OCI-M2 (cell line): Measurements from ENCODE around the gene SH3RF1.
"Not testable (repeated sequence)": the region's sequence is repeated elsewhere in the genome, so short reads cannot be mapped to it uniquely, and the experiment has no call there.

Experiments
- DNase-seq: peaks from one replicate; lab custom pipeline; 2025; ENCODE audit not compliant: unreplicated experiment; lab: John Stamatoyannopoulos, UW

Gene SH3RF1

GRCh38 chr4:169277838-169278237 is 7.1 kb upstream of the SH3RF1 start:
- DNase-seq: not testable (repeated sequence)

GRCh38 chr4:169275180-169275579 is 4.4 kb upstream of the SH3RF1 start:
- no peak for DNase-seq

- no peak for DNase-seq
Measured at GRCh38 chr4:169274033-169274432, 3.3 kb upstream of the SH3RF1 start.

- no peak for DNase-seq
Measured at GRCh38 chr4:169272265-169272886, 1.6 kb upstream of the SH3RF1 start.

GRCh38 chr4:169271692-169272007 is 894 bp upstream of the SH3RF1 start:
- DNase-seq: no peak

- DNase-seq: no peak
Measured at GRCh38 chr4:169269916-169270809, 593 bp downstream of the SH3RF1 start.

GRCh38 chr4:169268951-169269760 is 1.6 kb downstream of the SH3RF1 start:
- no peak for DNase-seq

- no peak for DNase-seq
Measured at GRCh38 chr4:169267070-169267469, 3.7 kb downstream of the SH3RF1 start.

- DNase-seq: no peak
Measured at GRCh38 chr4:169266661-169267060, 4.1 kb downstream of the SH3RF1 start.

GRCh38 chr4:169266081-169266480 is 4.7 kb downstream of the SH3RF1 start:
- no peak for DNase-seq

GRCh38 chr4:169263791-169264392 is 6.9 kb downstream of the SH3RF1 start:
- no peak for DNase-seq

GRCh38 chr4:169260217-169260866 is 10.4 kb downstream of the SH3RF1 start:
- DNase-seq: no peak

GRCh38 chr4:169259271-169259670 is 11.5 kb downstream of the SH3RF1 start:
- DNase-seq: no peak

- no peak for DNase-seq
Measured at GRCh38 chr4:169258141-169258540, 12.6 kb downstream of the SH3RF1 start.

GRCh38 chr4:169256856-169257761 is 13.6 kb downstream of the SH3RF1 start:
- no peak for DNase-seq

- no peak for DNase-seq
Measured at GRCh38 chr4:169256101-169256612, 14.6 kb downstream of the SH3RF1 start.

- no peak for DNase-seq
Measured at GRCh38 chr4:169254546-169254983, 16.2 kb downstream of the SH3RF1 start.

GRCh38 chr4:169253904-169254303 is 16.9 kb downstream of the SH3RF1 start:
- no peak for DNase-seq

GRCh38 chr4:169253113-169253671 is 17.6 kb downstream of the SH3RF1 start:
- DNase-seq: no peak
